ENCODE measurements around the gene MBNL1. TPM values are rescaled to one million over a fixed set of nuclear protein-coding genes. Genes with fewer than 3 reads are reported as not detected.

MBNL1 gene
- total RNA-seq, 1 experiment from 2014 or later, result 140 TPM

- TF ChIP-seq POLR2AphosphoS5 (IDR thresholded peaks at IDR 0.05; ENCODE audit: low read depth, low read length), result no peak
- no peak for TF ChIP-seq REST (IDR thresholded peaks at IDR 0.05; ENCODE audit: insufficient read depth in 1 of 2, low read depth in 2 of 2, low read length in 1 of 2)
- TF ChIP-seq TCF7L2 (IDR thresholded peaks at IDR 0.05; ENCODE audit: low read depth, low read length), result no peak
- no peak for TF ChIP-seq SIN3A (IDR thresholded peaks at IDR 0.05; ENCODE audit: borderline replicate concordance, insufficient read depth, low read depth, low read length)
- no peak for TF ChIP-seq CTCF (IDR thresholded peaks at IDR 0.05)
- Histone ChIP-seq H3K4me1 (ENCODE audit: control insufficient read depth, insufficient read depth, low read length) (peaks cover 24% of the 10 kb centered on the region), H3K27me3 (ENCODE audit: control insufficient read depth, insufficient read depth, low read length) (no peaks in the 10 kb centered on the region), H3K9me3 (ENCODE audit: control insufficient read depth, insufficient read depth, low read depth, low read length) (no peaks in the 10 kb centered on the region), H3K4me3 (ENCODE audit: low read depth in 2 of 2, low read length in 2 of 2) (no peak overlapping the region), H3K36me3 (ENCODE audit: control insufficient read depth, insufficient read depth, low read length) (no peaks in the 10 kb centered on the region), H3K27ac (ENCODE audit: low read length) (no peak overlapping the region)
- no peak for DNase-seq (ENCODE audit: low read depth, low spot score)
- no TSS peak for BruUV-seq (replicated peaks)
- ChIA-PET CTCF (no interaction called here), POLR2A (interaction anchor here (0.7 kb wide), 1 partner anchor 8 kb away, joined by 3 read pairs; no protein-coding TSS in a partner anchor)
- intact Hi-C loops (cut with micrococcal nuclease; ENCODE audit: unreplicated experiment) (no loop called here), in situ Hi-C loops (cut with HindIII; ENCODE audit: low pct_unique_long_range_greater_than_20kb, low sequenced_read_pairs) (no loop called here)
- ATAC-seq, result no peak
Measured at GRCh38 chr3:152380043-152380442, 111.3 kb downstream of the MBNL1 start.

GRCh38 chr3:152381881-152382295, 113.2 kb downstream of the MBNL1 start:
- peak overlapping the region in 1 of 2 experiments; percentile 3; a peak in 1 of 4 replicates for H3K4me3 ChIP-seq (ENCODE audit: low read depth in 2 of 2, low read length in 2 of 2)
- in situ Hi-C loops (cut with HindIII; ENCODE audit: low pct_unique_long_range_greater_than_20kb, low sequenced_read_pairs) (no loop called here), intact Hi-C loops (cut with micrococcal nuclease; ENCODE audit: unreplicated experiment) (no loop called here)
- no TSS peak for BruUV-seq (replicated peaks)
- no peaks in the 10 kb centered on the region for H3K9me3 ChIP-seq (ENCODE audit: control insufficient read depth, insufficient read depth, low read depth, low read length)
- CTCF ChIA-PET, result interaction anchor here (0.6 kb wide), 1 partner anchor 1206 kb away, joined by 3 read pairs; no protein-coding TSS in a partner anchor
- H3K36me3 ChIP-seq (ENCODE audit: control insufficient read depth, insufficient read depth, low read length), result no peaks in the 10 kb centered on the region
- DNase-seq (ENCODE audit: low read depth, low spot score) (no peak), ATAC-seq (no peak)
- peak overlapping the region; percentile 50 for H3K27ac ChIP-seq (ENCODE audit: low read length)
- POLR2A ChIA-PET, result no interaction called here
- H3K27me3 ChIP-seq (ENCODE audit: control insufficient read depth, insufficient read depth, low read length), result no peaks in the 10 kb centered on the region
- no peak for TF ChIP-seq CTCF (IDR thresholded peaks at IDR 0.05)
- TF ChIP-seq SIN3A (IDR thresholded peaks at IDR 0.05; ENCODE audit: borderline replicate concordance, insufficient read depth, low read depth, low read length), result no peak
- TF ChIP-seq POLR2AphosphoS5 (IDR thresholded peaks at IDR 0.05; ENCODE audit: low read depth, low read length), result no peak
- TF ChIP-seq TCF7L2 (IDR thresholded peaks at IDR 0.05; ENCODE audit: low read depth, low read length), result no peak
- no peak for TF ChIP-seq REST (IDR thresholded peaks at IDR 0.05; ENCODE audit: insufficient read depth in 1 of 2, low read depth in 2 of 2, low read length in 1 of 2)
- peaks cover 18% of the 10 kb centered on the region for H3K4me1 ChIP-seq (ENCODE audit: control insufficient read depth, insufficient read depth, low read length)

All from Panc1 (cell line).